ENCODE data around the gene MCOLN3.

Gene MCOLN3

GRCh38 chr1:85049735-85050166, 1.5 kb upstream of the MCOLN3 start:
- no peak overlapping the region for H3K9ac ChIP-seq (ENCODE audit: low read length)
- no peaks in the 10 kb centered on the region for H3K9me3 ChIP-seq (ENCODE audit: insufficient read depth, low read length)
- H3K36me3 ChIP-seq (replicated peaks; ENCODE audit: low read depth, low read length): no peaks in the 10 kb centered on the region
- H4K20me1 ChIP-seq (ENCODE audit: insufficient read depth, low read length): no peaks in the 10 kb centered on the region
- TF ChIP-seq EZH2phosphoT487 (IDR thresholded peaks at IDR 0.05; ENCODE audit: low read depth) (no peak), CTCF (IDR thresholded peaks at IDR 0.05; ENCODE audit: low read depth, low read length) (no peak)
- no peak overlapping the region for H2AFZ ChIP-seq (ENCODE audit: low read depth, low read length)
- no peaks in the 10 kb centered on the region for H3K79me2 ChIP-seq (ENCODE audit: low read length)
- H3K27ac ChIP-seq (ENCODE audit: low read length): no peak overlapping the region
- H3K27me3 ChIP-seq (ENCODE audit: low read depth, low read length): peaks cover 27% of the 10 kb centered on the region
- H3K4me1 ChIP-seq (ENCODE audit: low read length): peaks cover 6% of the 10 kb centered on the region; the same call in 1 of the 2 replicates
- no peak overlapping the region for H3K4me2 ChIP-seq (ENCODE audit: low read length)
- H3K4me3 ChIP-seq (ENCODE audit: low read length): no peak overlapping the region

GRCh38 chr1:85047472-85048295, 616 bp downstream of the MCOLN3 start:
- no peak overlapping the region for H3K9ac ChIP-seq (ENCODE audit: low read length)
- peak overlapping the region; percentile 90 for H3K4me2 ChIP-seq (ENCODE audit: low read length)
- no peak overlapping the region for H2AFZ ChIP-seq (ENCODE audit: low read depth, low read length)

GRCh38 chr1:85047144-85047471, 1.2 kb downstream of the MCOLN3 start:
- Histone ChIP-seq H3K9ac (ENCODE audit: low read length) (no peak overlapping the region), H3K4me1 (ENCODE audit: low read length) (peaks cover 6% of the 10 kb centered on the region; the same call in 1 of the 2 replicates), H3K4me2 (ENCODE audit: low read length) (no peak overlapping the region), H3K36me3 (replicated peaks; ENCODE audit: low read depth, low read length) (no peaks in the 10 kb centered on the region), H2AFZ (ENCODE audit: low read depth, low read length) (no peak overlapping the region), H3K27me3 (ENCODE audit: low read depth, low read length) (peaks cover 27% of the 10 kb centered on the region), H4K20me1 (ENCODE audit: insufficient read depth, low read length) (no peaks in the 10 kb centered on the region), H3K79me2 (ENCODE audit: low read length) (no peaks in the 10 kb centered on the region), H3K4me3 (ENCODE audit: low read length) (no peak overlapping the region), H3K27ac (ENCODE audit: low read length) (no peak overlapping the region), H3K9me3 (ENCODE audit: insufficient read depth, low read length) (no peaks in the 10 kb centered on the region)
- no peak for TF ChIP-seq CTCF (IDR thresholded peaks at IDR 0.05; ENCODE audit: low read depth, low read length)
- TF ChIP-seq EZH2phosphoT487 (IDR thresholded peaks at IDR 0.05; ENCODE audit: low read depth): no peak

More at GRCh38 chr1:85047472-85048295, 616 bp downstream of the MCOLN3 start:
- H3K27ac ChIP-seq (ENCODE audit: low read length): no peak overlapping the region
- no peaks in the 10 kb centered on the region for H3K79me2 ChIP-seq (ENCODE audit: low read length)
- H3K4me1 ChIP-seq (ENCODE audit: low read length): peaks cover 6% of the 10 kb centered on the region; the same call in 1 of the 2 replicates
- H3K27me3 ChIP-seq (ENCODE audit: low read depth, low read length): peaks cover 27% of the 10 kb centered on the region
- no peaks in the 10 kb centered on the region for H3K36me3 ChIP-seq (replicated peaks; ENCODE audit: low read depth, low read length)
- TF ChIP-seq EZH2phosphoT487 (IDR thresholded peaks at IDR 0.05; ENCODE audit: low read depth) (no peak), CTCF (IDR thresholded peaks at IDR 0.05; ENCODE audit: low read depth, low read length) (no peak)
- peak overlapping the region; percentile 94 for H3K4me3 ChIP-seq (ENCODE audit: low read length)
- H4K20me1 ChIP-seq (ENCODE audit: insufficient read depth, low read length): no peaks in the 10 kb centered on the region
- no peaks in the 10 kb centered on the region for H3K9me3 ChIP-seq (ENCODE audit: insufficient read depth, low read length)

- Histone ChIP-seq H3K27me3 (ENCODE audit: low read depth, low read length) (peaks cover 6% of the 10 kb centered on the region), H3K4me1 (ENCODE audit: low read length) (no peaks in the 10 kb centered on the region), H3K36me3 (replicated peaks; ENCODE audit: low read depth, low read length) (no peaks in the 10 kb centered on the region), H3K27ac (ENCODE audit: low read length) (no peak overlapping the region), H3K4me3 (ENCODE audit: low read length) (no peak overlapping the region), H3K9ac (ENCODE audit: low read length) (no peak overlapping the region), H2AFZ (ENCODE audit: low read depth, low read length) (no peak overlapping the region), H3K9me3 (ENCODE audit: insufficient read depth, low read length) (no peaks in the 10 kb centered on the region), H3K79me2 (ENCODE audit: low read length) (no peaks in the 10 kb centered on the region), H4K20me1 (ENCODE audit: insufficient read depth, low read length) (no peaks in the 10 kb centered on the region), H3K4me2 (ENCODE audit: low read length) (no peak overlapping the region)
- TF ChIP-seq CTCF (IDR thresholded peaks at IDR 0.05; ENCODE audit: low read depth, low read length): no peak
- no peak for TF ChIP-seq EZH2phosphoT487 (IDR thresholded peaks at IDR 0.05; ENCODE audit: low read depth)
These were observed 5.9 kb downstream of the MCOLN3 start for GRCh38 chr1:85042413-85042812.

All from OCI-LY3 (cell line).